Endometrial microvascular endothelial cells (primary cell): ENCODE measurements around the gene GRID2. TPM values are rescaled to one million over a fixed set of nuclear protein-coding genes. Genes with fewer than 3 reads are reported as not detected.
"Not testable (repeated sequence)": the region's sequence is repeated elsewhere in the genome, so short reads cannot be mapped to it uniquely, and the experiment has no call there.

ENCODE experiments used
- in situ Hi-C: cut with HindIII; loops from 2 replicates; pipeline ENCODE4 v1.10.0; 2017; ENCODE audit warnings: low sequenced_read_pairs, low pct_unique_long_range_greater_than_20kb; ENCODE audit errors: inconsistent ontology term
- total RNA-seq: library from RNA; depleted of rRNA; stranded (reverse); fragments of >200 nt; gene quantifications from one replicate; pipeline ENCODE4 v1.2.3, GENCODE V29; 2015; ENCODE audit errors: inconsistent ontology term

Gene GRID2
- total RNA-seq, 1 donor from 2014 or later = not detected

DNA sequence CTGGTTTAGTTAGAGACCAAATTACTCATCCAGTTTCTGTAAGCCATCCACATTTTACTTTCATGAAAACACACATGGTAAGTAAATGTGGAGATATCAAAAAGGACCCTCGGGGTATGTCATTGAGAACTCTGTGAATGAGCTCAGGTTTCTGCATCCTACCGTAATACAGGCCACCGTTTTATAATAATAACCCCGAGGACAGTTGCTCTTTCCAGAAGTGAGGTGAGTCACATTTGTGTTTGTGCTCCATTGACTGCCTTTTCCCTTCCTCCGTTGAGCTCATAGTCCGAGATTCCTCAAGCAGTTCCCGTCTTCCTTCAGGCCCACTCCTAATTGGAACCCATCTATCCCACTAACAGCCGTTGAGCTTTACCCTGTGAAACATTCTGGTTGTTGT is 95.3 kb downstream of the GRID2 start:
- in situ Hi-C loops = no loop called here

DNA sequence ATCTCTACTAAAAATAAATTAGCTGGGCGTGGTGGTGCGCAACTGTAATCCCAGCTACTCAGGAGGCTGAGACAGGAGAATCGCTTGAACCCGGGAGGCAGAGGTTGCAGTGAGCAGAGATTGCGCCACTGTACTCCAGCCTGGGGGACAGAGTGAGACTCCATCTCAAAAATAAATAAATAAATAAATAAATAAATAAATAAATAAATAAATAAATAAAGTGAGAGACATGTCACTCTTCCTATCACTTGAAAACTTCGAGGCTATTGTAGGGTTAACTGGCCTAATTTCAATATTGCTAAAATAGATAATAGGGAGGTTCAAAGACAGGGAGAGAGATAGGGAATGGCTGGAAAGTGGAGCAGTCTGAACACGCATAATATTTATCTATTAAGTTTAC is 99.8 kb downstream of the GRID2 start:
- in situ Hi-C loops = not testable (repeated sequence)

DNA sequence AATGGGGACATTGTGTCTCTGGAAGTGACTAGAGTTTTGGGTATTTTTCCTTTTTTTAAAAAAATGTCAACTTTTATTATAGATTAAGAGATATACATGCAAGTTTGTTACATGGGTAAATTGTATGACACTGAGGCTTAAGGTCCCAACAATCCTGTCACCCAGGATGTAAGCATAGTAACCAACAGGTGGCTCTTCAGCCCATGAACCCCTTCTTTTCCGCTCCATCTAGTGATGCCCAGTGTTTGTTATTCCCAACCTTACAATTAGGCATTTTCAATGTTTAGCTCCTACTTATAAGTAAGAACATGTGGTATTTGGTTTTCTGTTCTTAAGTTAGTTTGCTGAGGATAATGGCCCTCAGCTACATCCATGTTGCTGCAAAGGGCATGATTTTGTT is 102.7 kb downstream of the GRID2 start:
- in situ Hi-C loops = no loop called here

DNA sequence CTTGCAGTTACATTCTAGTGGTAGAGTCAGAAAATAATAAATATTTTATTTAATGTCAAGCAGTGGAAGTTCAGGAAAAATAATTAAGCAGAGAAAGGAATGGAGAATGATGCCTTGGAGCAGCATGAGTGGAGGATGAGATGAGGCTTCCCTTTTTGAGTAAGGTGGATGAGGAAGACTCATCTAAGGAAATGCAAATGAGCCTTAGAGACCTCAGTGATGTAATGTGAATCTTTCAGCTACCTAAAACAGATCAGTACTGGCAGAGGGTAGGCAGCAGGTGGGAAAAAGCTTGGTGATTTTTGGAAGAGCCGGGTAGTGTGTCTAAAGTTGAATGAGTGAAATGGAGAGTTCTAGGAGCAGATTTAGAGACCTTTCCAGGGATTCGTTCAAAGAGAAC is 118.2 kb downstream of the GRID2 start:
- in situ Hi-C loops = no loop called here

DNA sequence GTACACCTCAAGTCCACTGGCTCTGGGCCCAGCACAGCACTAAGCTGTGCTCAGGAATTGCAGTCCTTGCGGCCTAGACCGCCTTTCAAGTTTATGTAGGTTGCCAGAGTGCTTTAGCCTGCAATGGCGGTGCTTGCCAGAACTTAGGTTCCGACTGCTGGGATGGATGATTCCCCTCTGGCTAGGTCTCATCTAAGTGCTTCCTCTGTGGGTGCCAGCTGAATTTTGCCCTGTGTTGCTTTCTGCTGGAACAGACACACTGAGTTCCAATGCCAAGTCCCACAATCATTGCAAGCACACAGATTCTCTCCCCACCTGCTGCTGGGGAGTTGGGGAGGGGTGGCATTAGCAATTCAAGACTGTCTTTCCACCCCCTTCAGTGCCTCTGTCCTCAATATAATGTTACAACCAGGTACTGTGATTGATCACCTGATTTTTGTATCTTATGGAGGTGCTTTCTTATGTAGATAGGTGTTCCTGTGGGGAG is 129.5 kb downstream of the GRID2 start:
- in situ Hi-C loops = no loop called here

DNA sequence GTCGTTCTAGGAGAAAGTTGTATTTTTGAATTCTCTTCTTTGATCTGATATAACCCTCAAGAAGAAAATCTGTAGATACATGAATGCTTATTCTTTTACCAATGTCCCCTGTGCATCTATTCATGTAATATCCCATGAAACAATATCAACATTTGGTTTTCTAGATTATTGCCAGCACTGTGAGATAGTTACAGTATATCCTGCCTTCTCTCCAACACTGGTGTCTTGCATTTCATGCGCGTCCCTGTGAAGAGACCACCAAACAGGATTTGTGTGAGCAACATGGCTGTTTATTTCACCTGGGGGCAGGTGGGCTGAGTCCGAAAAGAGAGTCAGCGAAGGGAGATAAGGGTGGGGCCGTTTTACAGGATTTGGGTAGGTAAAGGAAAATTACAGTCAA is 135.0 kb downstream of the GRID2 start:
- in situ Hi-C loops = not testable (repeated sequence)

DNA sequence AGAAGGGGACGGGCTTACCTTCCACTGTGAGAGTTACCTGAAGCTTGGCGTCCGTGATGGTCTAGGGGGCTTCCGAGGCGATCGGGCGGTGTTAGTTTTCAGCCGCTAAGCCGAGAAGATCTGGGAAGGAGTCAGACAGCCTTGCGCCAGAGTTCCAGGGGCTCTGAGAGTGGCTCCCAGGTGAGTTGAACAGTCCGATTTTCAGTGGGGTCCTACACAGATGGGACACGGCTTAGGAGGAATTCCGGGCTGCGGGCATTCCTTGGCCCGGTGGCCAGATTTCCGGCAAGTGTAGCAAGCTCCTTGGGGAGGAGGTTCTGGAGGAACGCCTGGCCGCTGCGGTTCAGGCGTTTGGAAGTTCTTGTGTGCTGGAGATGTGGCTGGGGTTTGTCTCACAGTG is 138.4 kb downstream of the GRID2 start:
- in situ Hi-C loops = not testable (repeated sequence)

DNA sequence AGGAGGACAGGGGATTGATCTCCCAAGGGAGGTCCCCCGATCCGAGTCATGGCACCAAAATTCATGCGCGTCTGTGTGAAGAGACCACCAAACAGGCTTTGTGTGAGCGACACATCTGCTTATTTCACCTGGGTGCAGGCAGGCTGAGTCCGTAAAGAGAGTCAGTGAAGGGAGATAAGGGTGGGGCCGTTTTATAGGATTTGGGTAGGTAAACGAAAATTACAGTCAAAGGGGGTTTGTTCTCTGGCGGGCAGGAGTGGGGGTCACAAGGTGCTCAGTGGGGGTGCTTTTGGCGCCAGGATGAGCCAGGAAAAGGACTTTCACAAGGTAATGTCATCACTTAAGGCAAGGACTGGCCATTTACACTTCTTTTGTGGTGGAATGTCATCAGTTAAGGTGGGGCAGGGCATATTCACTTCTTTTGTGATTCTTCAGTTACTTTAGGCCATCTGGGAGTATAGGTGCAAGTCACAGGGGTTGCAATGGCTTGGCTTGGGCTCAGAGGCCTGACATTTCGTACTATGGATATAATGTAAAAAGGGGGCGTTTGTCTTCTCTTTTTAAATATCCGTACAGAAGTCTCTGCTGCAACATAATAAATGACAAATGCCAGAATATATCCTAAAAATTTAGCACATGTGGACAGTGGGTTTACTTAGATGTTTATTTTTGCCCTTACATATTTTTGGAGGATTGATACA is 140.5 kb downstream of the GRID2 start:
- in situ Hi-C loops = not testable (repeated sequence)

DNA sequence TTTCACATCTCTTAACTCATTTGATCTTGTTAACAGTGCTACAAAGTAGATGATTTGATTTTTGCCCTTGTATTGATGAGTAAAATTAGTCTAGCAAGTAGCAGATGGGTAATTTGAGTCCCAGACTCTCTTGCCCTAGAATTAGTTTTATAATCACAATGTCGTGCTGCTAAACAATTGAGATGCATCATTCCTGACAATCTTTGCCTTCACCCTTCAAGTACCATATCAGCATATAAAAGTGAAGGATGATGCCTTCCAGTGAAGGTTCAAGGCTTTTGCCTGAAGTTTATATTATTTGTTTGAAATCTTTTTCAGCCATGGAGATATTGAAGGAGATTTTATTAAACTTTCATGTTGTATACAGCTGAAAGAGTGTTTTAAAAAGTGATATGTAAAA is 141.4 kb downstream of the GRID2 start:
- in situ Hi-C loops = no loop called here

DNA sequence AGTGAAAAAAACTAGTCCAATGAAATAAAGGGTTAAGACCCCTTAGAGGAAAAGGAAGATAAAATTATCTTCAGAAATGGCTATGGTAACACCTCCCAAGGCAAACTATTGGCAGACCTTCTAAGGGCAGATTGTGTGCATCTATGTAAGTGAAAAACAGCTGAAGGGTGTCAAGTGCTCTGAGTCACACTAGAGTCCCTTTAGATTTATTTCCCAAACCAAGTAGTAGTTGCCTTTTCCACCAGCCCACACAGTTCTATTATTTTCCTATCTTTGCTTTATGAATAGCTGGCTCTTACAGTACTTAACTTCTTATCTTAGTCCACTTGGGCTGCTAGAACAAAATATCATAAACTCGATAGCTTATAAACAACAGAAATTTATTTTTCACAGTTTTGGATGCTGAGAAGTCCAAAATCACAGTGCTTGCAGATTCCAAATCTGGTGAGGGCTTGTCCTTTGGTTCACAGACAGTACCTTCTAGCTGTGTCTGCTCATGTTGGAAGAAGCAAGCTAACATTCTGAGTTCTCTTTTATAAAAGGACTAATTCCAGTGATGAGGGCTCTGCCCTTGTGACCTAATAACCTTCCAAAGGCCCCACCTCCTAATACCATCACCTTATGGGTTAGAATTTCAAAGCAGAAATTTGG is 143.6 kb downstream of the GRID2 start:
- in situ Hi-C loops = no loop called here

DNA sequence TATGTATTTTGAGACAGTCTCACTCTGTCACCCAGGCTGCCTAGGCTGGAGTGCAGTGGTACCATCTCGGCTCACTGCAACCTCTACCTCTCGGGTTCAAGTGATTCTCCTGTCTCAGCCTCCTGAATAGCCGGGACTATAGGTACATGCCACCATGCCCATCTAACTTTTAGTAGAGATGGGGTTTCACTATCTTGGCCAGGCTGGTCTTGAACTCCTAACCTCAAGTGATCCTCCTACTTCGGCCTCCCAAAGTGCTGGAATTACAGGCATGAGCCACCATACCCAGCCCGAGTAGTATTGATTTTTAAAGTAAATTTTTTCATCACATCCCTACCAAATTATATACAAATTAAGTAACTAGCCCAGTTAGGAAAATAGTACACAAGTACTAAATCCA is 144.4 kb downstream of the GRID2 start:
- in situ Hi-C loops = not testable (repeated sequence)

DNA sequence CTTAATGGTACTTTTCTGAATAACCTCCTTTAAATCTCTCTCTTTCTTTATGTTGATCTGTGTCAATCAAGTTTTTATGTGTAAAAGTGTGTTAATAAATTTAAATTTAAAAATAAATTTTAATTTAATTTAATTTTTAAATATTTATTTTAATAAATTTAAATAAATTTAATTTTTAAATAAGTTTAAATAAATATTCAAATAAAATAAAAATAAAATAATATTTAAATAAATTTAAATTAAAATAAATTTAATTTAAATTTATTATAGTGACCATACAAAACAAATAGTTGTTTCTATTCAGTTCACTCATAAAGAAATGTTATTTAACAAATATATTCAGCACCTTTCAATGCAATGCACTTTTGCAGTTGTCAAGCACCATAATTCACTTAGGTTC is 146.9 kb downstream of the GRID2 start:
- in situ Hi-C loops = no loop called here

DNA sequence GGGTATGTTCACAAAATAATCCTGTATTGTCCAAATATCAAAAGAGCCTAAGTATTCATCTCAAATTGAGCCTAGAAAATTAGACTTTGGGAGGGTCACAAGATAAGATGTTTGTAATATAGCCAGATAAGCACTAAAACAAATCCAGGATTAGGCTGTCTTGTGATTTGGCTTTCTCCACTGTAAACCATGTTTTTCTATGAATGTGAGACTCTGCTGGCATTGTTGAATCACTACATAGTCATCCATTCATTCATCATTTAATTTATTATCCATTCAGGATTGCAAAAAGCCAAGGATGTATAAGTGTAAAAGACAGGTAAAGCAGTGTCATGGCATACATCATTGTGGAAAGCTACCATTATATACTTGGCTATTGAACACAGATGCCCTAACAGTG is 148.0 kb downstream of the GRID2 start:
- in situ Hi-C loops = no loop called here

DNA sequence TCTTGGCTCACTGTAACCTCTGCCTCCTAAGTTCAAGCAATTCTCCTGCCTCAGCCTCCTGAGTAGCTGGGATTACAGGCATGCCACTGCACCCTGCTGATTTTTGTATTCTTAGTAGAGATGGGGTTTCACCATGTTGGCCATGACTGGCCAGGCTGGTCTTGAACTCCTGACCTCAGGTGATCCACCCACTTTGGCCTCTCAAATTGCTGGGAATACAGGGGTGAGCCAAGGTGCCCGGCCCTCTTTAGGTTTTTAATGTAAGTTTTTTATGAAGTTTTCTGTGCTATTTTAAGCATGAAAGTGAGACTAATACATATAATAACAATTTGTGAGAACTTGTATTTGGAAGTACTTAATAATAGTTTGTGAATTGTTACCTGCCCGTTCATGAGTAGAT is 148.6 kb downstream of the GRID2 start:
- in situ Hi-C loops = not testable (repeated sequence)

DNA sequence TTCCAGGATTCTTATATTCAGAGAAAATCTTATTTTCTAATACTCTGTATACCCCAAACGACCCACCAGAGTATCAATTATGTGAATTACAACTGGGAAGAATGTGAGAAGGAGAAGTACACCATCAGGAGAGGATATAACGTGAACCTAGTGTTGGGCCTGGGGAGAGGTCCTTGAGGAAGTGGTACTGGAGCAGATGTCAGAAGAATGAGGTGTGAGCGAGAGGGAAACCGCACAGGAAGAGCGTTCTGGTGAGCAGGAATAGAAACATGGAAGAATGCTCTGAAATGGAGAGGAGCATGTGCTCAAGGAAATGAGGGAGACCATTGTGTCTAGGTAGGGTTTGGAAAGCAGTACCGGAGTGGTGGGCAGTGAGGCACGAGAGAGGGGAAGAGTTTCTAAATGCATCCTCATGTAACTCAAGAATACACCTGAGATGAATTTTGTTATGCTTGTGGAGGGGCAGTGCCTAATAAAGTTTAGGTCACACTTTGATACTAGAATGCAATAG is 151.6 kb downstream of the GRID2 start:
- in situ Hi-C loops = no loop called here

DNA sequence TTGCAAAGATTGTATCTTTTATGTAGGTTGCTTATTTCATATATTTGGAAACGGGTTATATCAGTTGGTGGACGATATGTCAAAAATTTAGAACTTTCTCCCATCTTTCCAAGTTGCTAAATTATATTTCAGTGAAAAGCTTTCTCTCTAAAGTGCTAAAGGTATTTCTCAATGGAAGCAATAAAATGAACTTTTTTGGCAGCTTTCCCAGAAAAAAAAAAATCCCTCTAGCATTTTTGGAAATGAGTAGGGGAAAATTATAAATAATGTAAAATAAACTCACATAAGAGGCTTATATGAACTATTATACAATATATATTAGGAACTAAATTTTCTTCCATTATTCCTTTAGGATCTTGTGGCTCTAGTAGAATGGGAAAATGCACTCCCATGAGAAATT is 152.2 kb downstream of the GRID2 start:
- in situ Hi-C loops = no loop called here

DNA sequence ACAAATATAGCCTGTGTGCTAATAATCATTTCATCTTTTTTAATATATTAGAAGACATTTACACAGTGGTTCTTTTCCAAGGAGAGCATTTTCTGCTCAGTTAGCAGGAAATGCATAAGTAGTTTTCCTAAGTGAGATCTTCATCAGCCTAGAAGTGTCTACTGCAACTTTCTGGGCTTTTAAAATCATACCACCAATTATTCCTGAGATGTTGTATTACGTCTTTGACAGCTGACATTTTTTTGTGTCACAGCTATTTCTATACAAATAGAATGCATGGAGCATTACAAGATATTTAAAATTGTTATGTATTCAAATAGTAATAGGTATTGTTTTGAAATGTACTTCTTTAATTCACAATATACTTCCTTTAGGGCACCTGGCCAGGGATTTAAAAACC is 158.0 kb downstream of the GRID2 start:
- in situ Hi-C loops = no loop called here

DNA sequence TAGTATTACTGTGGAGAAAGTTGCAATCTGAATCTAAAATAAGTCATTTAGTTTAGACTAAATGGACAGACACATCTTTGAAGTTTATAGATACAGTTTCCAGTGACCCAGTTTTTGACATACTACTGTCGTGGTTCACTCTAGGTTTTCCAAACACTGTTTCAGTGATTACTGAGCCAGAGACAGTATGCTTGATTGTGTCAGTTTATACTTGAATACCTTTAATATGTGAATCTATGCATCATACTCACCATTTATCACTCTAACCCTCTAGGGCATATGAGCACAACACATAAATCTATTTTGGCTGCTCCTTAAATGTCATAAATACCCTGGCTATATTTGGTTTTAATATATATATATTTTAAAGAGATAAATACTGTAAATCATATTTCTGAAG is 173.5 kb downstream of the GRID2 start:
- in situ Hi-C loops = no loop called here

DNA sequence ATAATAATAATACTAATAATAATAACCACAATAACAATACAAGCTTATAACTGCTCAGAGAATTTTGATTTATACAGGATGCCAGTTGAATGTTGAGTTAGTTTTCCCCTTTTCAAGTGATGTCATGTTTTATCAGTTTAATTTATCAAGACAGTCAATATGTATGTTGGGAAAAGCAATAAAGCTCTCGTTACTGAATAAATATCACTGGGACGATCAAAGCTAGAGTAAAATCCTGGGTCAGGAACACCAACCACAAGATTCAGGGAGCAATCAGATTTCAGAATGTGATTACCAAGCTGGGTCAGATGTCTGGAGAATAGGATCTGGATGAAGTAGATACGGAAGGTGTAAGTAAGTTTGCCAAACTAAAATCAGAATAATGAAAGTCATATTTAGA is 179.6 kb downstream of the GRID2 start:
- in situ Hi-C loops = no loop called here

DNA sequence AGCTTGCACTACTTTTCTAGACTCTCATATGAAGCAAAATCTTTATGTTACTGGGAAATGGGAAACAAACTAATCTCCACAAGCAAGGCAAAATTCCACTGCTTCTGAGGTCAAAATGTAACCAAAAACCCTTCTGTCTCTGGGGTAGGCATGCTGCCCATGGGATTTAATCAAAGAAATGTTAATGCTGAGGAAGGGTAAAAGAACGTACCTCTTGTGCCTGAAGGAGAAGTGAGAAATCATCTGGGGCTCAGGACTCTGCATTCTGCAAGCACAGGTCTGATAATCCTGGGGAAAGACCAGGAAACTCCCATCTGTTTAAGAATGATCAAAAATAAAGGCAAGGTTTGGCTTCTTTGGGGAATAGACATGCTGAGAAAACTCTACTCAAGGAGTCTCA is 184.7 kb downstream of the GRID2 start:
- in situ Hi-C loops = no loop called here
